K562 (cell line): ENCODE results near the gene EXOC4. TPM values are rescaled to one million over a fixed set of nuclear protein-coding genes. Genes with fewer than 3 reads are reported as not detected.

ENCODE experiments used
- ATAC-seq: fragments of 200-7000 bp; cut with Tn5 transposase; 3 replicates; pipeline ENCODE4 v1.9.1; 2020; ENCODE audit warnings: moderate library complexity
- BruUV-seq: library from RNA; stranded (reverse); fragments of 400-500 nt; replicated peaks from 2 replicates; lab custom pipeline; 2021; lab: Mats Ljungman, UMichigan
- CTCF ChIA-PET: fragments of 300-600 bp; formaldehyde crosslinking; extraction: SDS; loops from one replicate; lab custom pipeline; 2021; ENCODE audit warnings: low intra/inter-chr PET ratio; lab: Yijun Ruan, JAX
- POLR2A ChIA-PET: fragments of 300-600, 350-650 bp; sonication (Branson Sonifier 250); formaldehyde crosslinking; extraction: SDS; loops from one replicate; lab custom pipeline; 2021; ENCODE audit warnings: antibody characterized with exemption, inconsistent platforms; lab: Yijun Ruan, JAX
- DNase-seq, 4 experiments: peaks; one replicate each; pipeline versions ENCODE4 v3.0.0 to v3.0.0-alpha.2; 2011 to 2018; ENCODE audit warnings: low spot score in 3 of 4, mixed read lengths in 3 of 4; ENCODE audit errors: extremely low read depth in 1 of 4
- FAIRE-seq: peaks from 2 replicates; lab custom pipeline; 2011; peaks lifted over from hg19 to GRCh38; lab: Jason Lieb, UNC
- H2AFZ ChIP-seq: 2 replicates; pipeline ENCODE4 v1.6.0; 2011; ENCODE audit warnings: low read depth, low read length, control low read depth, inconsistent platforms
- H3K27ac ChIP-seq: fragments of 200-600 bp; 3 replicates; pipeline ENCODE4 v1.8.0; 2011; ENCODE audit warnings: low read depth, mild to moderate bottlenecking, control low read depth, inconsistent platforms, low read length, moderate library complexity, mixed read lengths; ENCODE audit errors: extremely low read depth
- H3K27me3 ChIP-seq, 2 experiments: fragments of 300-600 bp in 1 of 2; 2 replicates in 1 of 2; 3 replicates in 1 of 2; pipeline versions ENCODE4 v1.6.0 to v1.8.0; 2011; ENCODE audit warnings: inconsistent platforms in 2 of 2, low read length in 2 of 2, mild to moderate bottlenecking in 1 of 2, mixed read lengths in 1 of 2, moderate library complexity in 1 of 2; ENCODE audit not compliant: control insufficient read depth in 2 of 2, insufficient read depth in 2 of 2
- H3K36me3 ChIP-seq: fragments of 300-600 bp; 3 replicates; pipeline ENCODE4 v1.8.0; 2011; ENCODE audit warnings: mild to moderate bottlenecking, low read length, inconsistent platforms; ENCODE audit not compliant: control insufficient read depth, insufficient read depth
- H3K4me1 ChIP-seq, 2 experiments: fragments of 200-600 bp in 1 of 2; replicated peaks in 1 of 2; 2 replicates in 1 of 2; 3 replicates in 1 of 2; pipeline versions ENCODE4 v1.5.1 to v1.8.0; 2011; ENCODE audit warnings: inconsistent platforms in 2 of 2, low read length in 2 of 2, mild to moderate bottlenecking in 1 of 2, mixed read lengths in 1 of 2, moderate library complexity in 1 of 2; ENCODE audit not compliant: control insufficient read depth in 2 of 2, insufficient read depth in 2 of 2
- H3K4me2 ChIP-seq: 2 replicates; pipeline ENCODE4 v1.6.1; 2011; ENCODE audit warnings: low read length, control low read depth, inconsistent platforms, mixed read lengths; ENCODE audit not compliant: insufficient read depth
- H3K4me3 ChIP-seq: fragments of 200-600 bp; sonication (generic), shearing (Covaris generic); 2 replicates; pipeline ENCODE4 v1.5.1; 2016; ENCODE audit warnings: control low read depth, inconsistent platforms
- H3K79me2 ChIP-seq: fragments of 200-600 bp; 3 replicates; pipeline ENCODE4 v1.8.0; 2011; ENCODE audit warnings: low read length, inconsistent platforms; ENCODE audit not compliant: control insufficient read depth, insufficient read depth
- H3K9ac ChIP-seq, 2 experiments: 2 replicates each; pipeline versions ENCODE4 v1.6.0 to v1.6.1; 2011; ENCODE audit warnings: low read depth in 2 of 2, low read length in 2 of 2, control low read depth in 1 of 2, inconsistent platforms in 1 of 2, mild to moderate bottlenecking in 1 of 2, mixed read lengths in 1 of 2; ENCODE audit not compliant: insufficient read depth in 1 of 2
- H3K9me1 ChIP-seq: one replicate; pipeline ENCODE4 v1.6.0; 2011; ENCODE audit warnings: inconsistent platforms, mild to moderate bottlenecking, low read length, moderate library complexity; ENCODE audit not compliant: control insufficient read depth, insufficient read depth
- H3K9me3 ChIP-seq: replicated peaks from 2 replicates; pipeline ENCODE4 v1.5.1; 2011; ENCODE audit warnings: low read depth, low read length, inconsistent platforms; ENCODE audit not compliant: control insufficient read depth, insufficient read depth
- H4K20me1 ChIP-seq: replicated peaks from 2 replicates; pipeline ENCODE4 v1.6.1; 2011; ENCODE audit warnings: low read length, inconsistent platforms, mixed read lengths; ENCODE audit not compliant: control insufficient read depth, insufficient read depth
- BCLAF1 ChIP-seq, 2 experiments: fragments of 450-650 bp in 1 of 2; IDR thresholded peaks; 2 replicates each; pipeline ENCODE4 v1.6.1; 2011 to 2017; ENCODE audit warnings: low read depth in 2 of 2, antibody characterized with exemption in 1 of 2, borderline replicate concordance in 1 of 2, low read length in 1 of 2, mild to moderate bottlenecking in 1 of 2, mixed read lengths in 1 of 2; ENCODE audit not compliant: control insufficient read depth in 1 of 2
- BRD4 ChIP-seq: fragments of 200-600 bp; sonication (generic); IDR thresholded peaks from 2 replicates; pipeline ENCODE4 v1.6.1; 2017; ENCODE audit warnings: inconsistent platforms
- C11orf30 ChIP-seq: fragments of 450-650 bp; IDR thresholded peaks from 2 replicates; pipeline ENCODE4 v1.6.1; 2016; ENCODE audit warnings: low read depth, mild to moderate bottlenecking
- CAMTA2 ChIP-seq: fragments of 250-450 bp; sonication (Bioruptor Pico); conservative IDR thresholded peaks from 2 replicates; pipeline ENCODE4 v1.5.1; 2022
- EP300 ChIP-seq: IDR thresholded peaks from 2 replicates; pipeline ENCODE4 v1.6.1; 2012; ENCODE audit warnings: low read length, improper control_type of control experiment
- GTF2E2 ChIP-seq: fragments of 200-800 bp; sonication (Bioruptor generic); IDR thresholded peaks from 2 replicates; pipeline ENCODE4 v1.6.1; 2016; ENCODE audit warnings: missing genetic modification characterization, missing compliant biosample characterization
- IRF9 ChIP-seq: fragments of 450-650 bp; IDR thresholded peaks from 2 replicates; pipeline ENCODE4 v1.6.1; 2016; ENCODE audit warnings: missing biosample characterization, missing genetic modification characterization
- L3MBTL2 ChIP-seq: fragments of 450-650 bp; IDR thresholded peaks from 2 replicates; pipeline ENCODE4 v1.6.1; 2016; ENCODE audit warnings: mild to moderate bottlenecking, moderate library complexity
- MAFG ChIP-seq: fragments of 450-650 bp; conservative IDR thresholded peaks from 2 replicates; pipeline ENCODE4 v1.6.1; 2016; ENCODE audit warnings: missing genetic modification characterization, missing compliant biosample characterization
- MNT ChIP-seq, 2 experiments: fragments of 450-650 bp; conservative IDR thresholded peaks; 2 replicates each; pipeline ENCODE4 v1.6.1; 2017; ENCODE audit warnings: mild to moderate bottlenecking in 2 of 2, moderate library complexity in 2 of 2
- TBP ChIP-seq: optimal IDR thresholded peaks from 2 replicates; pipeline ENCODE3; 2011; ENCODE audit warnings: low read depth, low read length, improper control_type of control experiment
- TSC22D4 ChIP-seq: fragments of 450-650 bp; IDR thresholded peaks from 2 replicates; pipeline ENCODE4 v1.6.1; 2016; ENCODE audit warnings: missing genetic modification characterization, missing biosample characterization, control low read depth
- VEZF1 ChIP-seq: fragments of 200-800 bp; sonication (Bioruptor generic); IDR thresholded peaks from 2 replicates; pipeline ENCODE4 v1.6.1; 2017; ENCODE audit warnings: missing genetic modification characterization, missing compliant biosample characterization
- ZC3H11A ChIP-seq: IDR thresholded peaks from 2 replicates; pipeline ENCODE4 v1.6.1; 2012; ENCODE audit warnings: low read depth, low read length, improper control_type of control experiment
- ZNF146 ChIP-seq: IDR thresholded peaks from one replicate; pipeline ENCODE4 v1.6.1; 2018; ENCODE audit warnings: missing compliant biosample characterization; ENCODE audit not compliant: unreplicated experiment
- ZNF174 ChIP-seq: fragments of 250-450 bp; sonication (Bioruptor Pico); IDR thresholded peaks from 2 replicates; pipeline ENCODE4 v1.4.0; 2020; ENCODE audit warnings: mild to moderate bottlenecking
- ZNF316 ChIP-seq: fragments of 450-650 bp; IDR thresholded peaks from 2 replicates; pipeline ENCODE4 v1.6.1; 2016
- ZNF586 ChIP-seq: fragments of 450-650 bp; formaldehyde crosslinking; conservative IDR thresholded peaks from 2 replicates; pipeline ENCODE4 v1.4.0; 2020; ENCODE audit warnings: mild to moderate bottlenecking, moderate library complexity
- WGBS: fragments of 100-300 bp; shearing (Covaris generic); methylation state at CpG from one replicate; pipeline ENCODE4 v1.1.6; 2016; ENCODE audit warnings: low coverage, mixed read lengths; ENCODE audit not compliant: insufficient coverage; ENCODE audit errors: missing lambda C conversion rate; 5-methylcytosine and 5-hydroxymethylcytosine counted together
- in situ Hi-C: fragments of 300-500 bp; cut with MboI; formaldehyde crosslinking; loops from 4 replicates; pipeline ENCODE4 v1.15.0; 2018; ENCODE audit warnings: inconsistent platforms, mixed read lengths
- intact Hi-C: fragments of 100-400 bp; cut with micrococcal nuclease; formaldehyde crosslinking; loops from 2 replicates; pipeline ENCODE4 v1.14.2; 2022
- polyA plus RNA-seq, 8 experiments: library from polyadenylated mRNA; depleted of rRNA in 4 of 8; stranded (reverse) in 5 of 8; unstranded in 3 of 8; fragments of >200 nt; fragmentation: Nextera tagmentation in 2 of 8; fragmentation: Illumina TruSeq in 1 of 8; extraction: Ambion mirVana in 2 of 8; extraction: Trizol in 1 of 8; gene quantifications; 2 replicates each; pipeline versions ENCODE4 v1.2.1 to v1.2.3, GENCODE V29; 2011 to 2014; ENCODE audit warnings: inconsistent platforms in 1 of 8, missing spikeins in 1 of 8
- total RNA-seq, 7 experiments: library from RNA; depleted of rRNA in 6 of 7; stranded (reverse); fragments of >200 nt in 6 of 7; fragmentation: Illumina TruSeq in 2 of 7; extraction: Trizol in 2 of 7; gene quantifications; 2 replicates each; pipeline versions ENCODE4 v1.2.1 to v1.2.3, GENCODE V29; 2011 to 2021; ENCODE audit warnings: low replicate concordance in 1 of 7

EXOC4 gene
- total and polyA plus RNA-seq, 9 of the 15 experiments (the other 6 are each of a cell fraction or from before 2014, with no cell fraction given) = 18.5 to 73.1 (median 46.6) TPM

- Histone ChIP-seq H4K20me1 (no peaks in the 10 kb centered on the region), H2AFZ (no peak overlapping the region), H3K4me2 (no peak overlapping the region), H3K9me1 (peaks cover 4% of the 10 kb centered on the region), H3K9ac (no peak overlapping the region), H3K4me3 (no peak overlapping the region), H3K27me3 (no peaks in the 10 kb centered on the region), H3K4me1 (no peaks in the 10 kb centered on the region; a peak in 1 of 5 replicates), H3K27ac (no peak overlapping the region), H3K79me2 (no peaks in the 10 kb centered on the region), H3K9me3 (no peaks in the 10 kb centered on the region), H3K36me3 (peaks cover 4% of the 10 kb centered on the region; the same call in 1 of the 3 replicates)
- 50% methylated on average over 1 of the region's 1 CpG for WGBS
- ATAC-seq (no peak), DNase-seq (no peak), FAIRE-seq (no peak)
- ChIA-PET POLR2A (no interaction called here), CTCF (no interaction called here)
- intact Hi-C loops (no loop called here), in situ Hi-C loops (no loop called here)
- no TSS peak for BruUV-seq
- TF ChIP-seq L3MBTL2 (no peak), ZNF146 (CRISPR knock-in tag) (no peak), MNT (conservative IDR thresholded peaks at IDR 0.05) (no peak), GTF2E2 (no peak), C11orf30 (0 out of 2 replicates have a peak, but pooled peaks have one; percentile 16), IRF9 (tag) (no peak), TSC22D4 (tag) (no peak), CAMTA2 (CRISPR knock-in tag) (no peak), TBP (no peak), ZNF586 (CRISPR knock-in tag) (no peak), VEZF1 (CRISPR knock-in tag) (no peak), BCLAF1 (IDR thresholded peaks at IDR 0.05; ENCODE audit: borderline replicate concordance in 1 of 2, control insufficient read depth in 1 of 2, low read depth in 2 of 2, low read length in 1 of 2) (no peak), MAFG (0 out of 2 replicates have a peak, but pooled peaks have one; percentile 7), BRD4 (no peak), ZC3H11A (no peak), ZNF316 (peak; percentile 33; the same call in 1 of the 2 replicates), ZNF174 (no peak), EP300 (no peak)
These were observed 119.5 kb downstream of the EXOC4 start for GRCh38 chr7:133372337-133372736.
